NCI-H748 treated with DMSO at 0.1 percent for 48 hours (cell line): ENCODE results near the gene RAB33B.

Experiments used
- DNase-seq: peaks from one replicate; lab custom pipeline; 2025; lab: John Stamatoyannopoulos, UW

Gene RAB33B

GRCh38 chr4:139508581-139509237 lies 54.8 kb downstream of the RAB33B start:
- DNase-seq: no peak

GRCh38 chr4:139509727-139510410 lies 55.9 kb downstream of the RAB33B start:
- no peak for DNase-seq

- DNase-seq: no peak
Measured at GRCh38 chr4:139511320-139511719, 57.4 kb downstream of the RAB33B start.

GRCh38 chr4:139514382-139515059 lies 60.6 kb downstream of the RAB33B start:
- no peak for DNase-seq

- DNase-seq: no peak
Measured at GRCh38 chr4:139515531-139515958, 61.6 kb downstream of the RAB33B start.

GRCh38 chr4:139521754-139522401 lies 68.0 kb downstream of the RAB33B start:
- DNase-seq: no peak

GRCh38 chr4:139522457-139522856 lies 68.5 kb downstream of the RAB33B start:
- no peak for DNase-seq

GRCh38 chr4:139523076-139523475 lies 69.2 kb downstream of the RAB33B start:
- DNase-seq: no peak

GRCh38 chr4:139524062-139524631 lies 70.2 kb downstream of the RAB33B start:
- DNase-seq: no peak

- no peak for DNase-seq
Measured at GRCh38 chr4:139525414-139525813, 71.5 kb downstream of the RAB33B start.
